Type B pancreatic cell (in vitro differentiated cells): ENCODE measurements around the gene INTS7. TPM values are rescaled to one million over a fixed set of nuclear protein-coding genes. Genes with fewer than 3 reads are reported as not detected.
A peak's percentile ranks its signal among the peaks of the same experiment; 100 is the strongest.

Experiments used
- DNase-seq: peaks from one replicate; pipeline ENCODE4 v3.0.0; 2021; ENCODE audit warnings: mixed read lengths; ENCODE audit not compliant: unreplicated experiment; ENCODE audit errors: extremely low spot score
- H3K27ac Mint-ChIP-seq: 2 replicates; pipeline ENCODE4 v1.8.0; 2021; ENCODE audit warnings: mild to moderate bottlenecking, mixed read lengths
- H3K27me3 Mint-ChIP-seq: 2 replicates; pipeline ENCODE4 v1.8.0; 2021; ENCODE audit warnings: mixed read lengths
- H3K36me3 Mint-ChIP-seq: 2 replicates; pipeline ENCODE4 v1.8.0; 2021; ENCODE audit warnings: mixed read lengths
- H3K4me1 Mint-ChIP-seq: one replicate; pipeline ENCODE4 v1.8.0; 2021; ENCODE audit warnings: mixed read lengths; ENCODE audit not compliant: unreplicated experiment
- H3K4me3 Mint-ChIP-seq: 2 replicates; pipeline ENCODE4 v1.8.0; 2021; ENCODE audit warnings: mild to moderate bottlenecking, mixed read lengths
- H3K9me3 Mint-ChIP-seq: 2 replicates; pipeline ENCODE4 v1.8.0; 2021; ENCODE audit warnings: mixed read lengths
- CTCF ChIP-seq: fragments of 200-600 bp; sonication (generic); conservative IDR thresholded peaks from 2 replicates; pipeline ENCODE4 v1.5.0; 2021; ENCODE audit warnings: antibody characterized with exemption, mild to moderate bottlenecking
- long read RNA-seq: library from polyadenylated mRNA; unstranded; transcript quantifications from one replicate; pipeline ENCODE4 v2.0.0, GENCODE V29; 2020
- total RNA-seq: library from RNA; stranded (reverse); gene quantifications from 2 replicates; pipeline ENCODE4 v1.2.1, GENCODE V29; 2021; ENCODE audit warnings: low replicate concordance

The INTS7 gene, protein sequence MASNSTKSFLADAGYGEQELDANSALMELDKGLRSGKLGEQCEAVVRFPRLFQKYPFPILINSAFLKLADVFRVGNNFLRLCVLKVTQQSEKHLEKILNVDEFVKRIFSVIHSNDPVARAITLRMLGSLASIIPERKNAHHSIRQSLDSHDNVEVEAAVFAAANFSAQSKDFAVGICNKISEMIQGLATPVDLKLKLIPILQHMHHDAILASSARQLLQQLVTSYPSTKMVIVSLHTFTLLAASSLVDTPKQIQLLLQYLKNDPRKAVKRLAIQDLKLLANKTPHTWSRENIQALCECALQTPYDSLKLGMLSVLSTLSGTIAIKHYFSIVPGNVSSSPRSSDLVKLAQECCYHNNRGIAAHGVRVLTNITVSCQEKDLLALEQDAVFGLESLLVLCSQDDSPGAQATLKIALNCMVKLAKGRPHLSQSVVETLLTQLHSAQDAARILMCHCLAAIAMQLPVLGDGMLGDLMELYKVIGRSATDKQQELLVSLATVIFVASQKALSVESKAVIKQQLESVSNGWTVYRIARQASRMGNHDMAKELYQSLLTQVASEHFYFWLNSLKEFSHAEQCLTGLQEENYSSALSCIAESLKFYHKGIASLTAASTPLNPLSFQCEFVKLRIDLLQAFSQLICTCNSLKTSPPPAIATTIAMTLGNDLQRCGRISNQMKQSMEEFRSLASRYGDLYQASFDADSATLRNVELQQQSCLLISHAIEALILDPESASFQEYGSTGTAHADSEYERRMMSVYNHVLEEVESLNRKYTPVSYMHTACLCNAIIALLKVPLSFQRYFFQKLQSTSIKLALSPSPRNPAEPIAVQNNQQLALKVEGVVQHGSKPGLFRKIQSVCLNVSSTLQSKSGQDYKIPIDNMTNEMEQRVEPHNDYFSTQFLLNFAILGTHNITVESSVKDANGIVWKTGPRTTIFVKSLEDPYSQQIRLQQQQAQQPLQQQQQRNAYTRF
- 18.6 and 23.9 TPM in 2 replicates for total RNA-seq
- long read RNA-seq, full-length matches to known transcripts: 48 of 75 reads
- long read RNA-seq, partial matches to known transcripts: 16 of 75 reads
- long read RNA-seq, other reads (novel, unspliced or antisense): 11 of 75 reads

DNA sequence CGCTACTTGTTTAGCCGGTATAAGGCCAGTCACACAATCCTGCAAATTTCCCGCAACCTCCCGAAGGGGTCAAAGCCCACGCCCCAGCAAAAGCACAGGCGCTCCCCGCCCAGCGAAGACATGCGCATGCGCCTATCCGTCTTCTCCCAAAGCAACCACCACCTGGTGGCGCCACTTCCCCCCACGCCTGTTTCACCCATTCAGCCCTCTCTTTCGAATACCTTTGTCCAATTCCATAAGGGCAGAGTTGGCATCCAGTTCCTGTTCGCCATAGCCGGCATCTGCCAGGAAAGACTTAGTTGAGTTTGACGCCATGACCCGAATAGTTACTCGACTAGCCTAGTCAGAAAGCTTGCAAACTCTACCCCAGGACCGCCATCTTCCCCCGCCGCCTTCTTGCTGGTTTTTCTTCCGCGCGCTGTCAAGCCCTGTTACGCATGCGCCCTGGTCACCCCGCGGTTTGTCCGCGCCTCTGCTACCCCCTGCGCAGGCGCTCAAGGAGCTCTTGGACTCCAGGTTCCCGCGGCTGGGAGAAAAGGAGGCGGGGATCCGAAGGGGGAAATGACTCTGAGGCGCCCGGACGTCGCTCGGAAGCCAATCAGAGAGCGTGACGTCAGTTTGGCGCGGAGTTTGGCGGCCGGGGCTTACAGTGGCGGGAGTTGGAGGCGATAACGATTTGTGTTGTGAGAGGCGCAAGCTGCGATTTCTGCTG is at the start of gene INTS7, which contains the start of gene DTL:
INTS7 (minus strand) TSS at position 435 of the 712 bp plus-strand sequence; CDS start at position 315, 120 bp downstream.
DTL (plus strand) TSS at position 626 of the 712 bp plus-strand sequence. CDS start 143 bp downstream, outside the sequence.
- H3K27me3 Mint-ChIP-seq: no peaks in the 10 kb centered on the region
- H3K4me1 Mint-ChIP-seq: peaks cover 31% of the 10 kb centered on the region
- peak within 1 kb of the TSS; percentile 99 for H3K27ac Mint-ChIP-seq
- peak within 1 kb of the TSS; percentile 99 for H3K4me3 Mint-ChIP-seq
- H3K9me3 Mint-ChIP-seq: no peaks in the 10 kb centered on the region
- peak; percentile 98 for DNase-seq
- peaks cover 9% of the 10 kb centered on the region for H3K36me3 Mint-ChIP-seq
- peak; percentile 94 for TF ChIP-seq CTCF

GRCh38 chr1:212082765-212083406 is 47.5 kb upstream of the INTS7 start:
- H3K4me1 Mint-ChIP-seq: peaks cover 4% of the 10 kb centered on the region

GRCh38 chr1:212078826-212079225 is 43.5 kb upstream of the INTS7 start:
- TF ChIP-seq CTCF: no peak
- no peaks in the 10 kb centered on the region for H3K9me3 Mint-ChIP-seq
- no peak overlapping the region for H3K4me3 Mint-ChIP-seq
- H3K4me1 Mint-ChIP-seq: no peaks in the 10 kb centered on the region
- no peak for DNase-seq
- no peak overlapping the region for H3K27ac Mint-ChIP-seq
- H3K36me3 Mint-ChIP-seq: peaks cover 6% of the 10 kb centered on the region
- H3K27me3 Mint-ChIP-seq: no peaks in the 10 kb centered on the region

More at GRCh38 chr1:212082765-212083406, 47.5 kb upstream of the INTS7 start:
- TF ChIP-seq CTCF: no peak
- no peaks in the 10 kb centered on the region for H3K9me3 Mint-ChIP-seq
- peaks cover 5% of the 10 kb centered on the region for H3K36me3 Mint-ChIP-seq
- no peak overlapping the region for H3K27ac Mint-ChIP-seq
- H3K27me3 Mint-ChIP-seq: no peaks in the 10 kb centered on the region
- no peak for DNase-seq
- no peak overlapping the region for H3K4me3 Mint-ChIP-seq

DNA sequence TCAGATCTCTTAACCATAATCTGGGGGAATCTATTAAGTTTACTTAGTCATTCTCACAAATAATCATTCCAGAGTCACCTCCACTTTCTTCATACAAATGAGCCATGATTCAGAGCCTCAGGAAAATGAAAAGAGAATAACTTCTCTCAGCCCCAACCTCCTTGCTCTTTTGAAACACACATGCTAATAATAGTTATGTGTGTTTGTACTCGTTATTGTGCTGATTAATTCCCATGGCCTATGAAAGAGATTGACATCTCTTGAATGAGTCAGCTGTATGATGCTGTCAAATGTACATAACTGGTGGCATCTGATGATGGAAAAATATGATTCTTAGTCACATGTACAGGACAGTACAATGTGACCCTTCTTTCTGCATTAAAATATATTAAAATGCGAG is 41.7 kb upstream of the INTS7 start:
- H3K9me3 Mint-ChIP-seq: no peaks in the 10 kb centered on the region
- no peaks in the 10 kb centered on the region for H3K4me1 Mint-ChIP-seq
- H3K4me3 Mint-ChIP-seq: no peak overlapping the region
- no peaks in the 10 kb centered on the region for H3K27me3 Mint-ChIP-seq
- H3K36me3 Mint-ChIP-seq: peaks cover 6% of the 10 kb centered on the region
- DNase-seq: no peak
- no peak for TF ChIP-seq CTCF
- H3K27ac Mint-ChIP-seq: no peak overlapping the region
